HCT116 (cell line): ENCODE data around the gene GORASP1. TPM values are rescaled to one million over a fixed set of nuclear protein-coding genes. Genes with fewer than 3 reads are reported as not detected.

ENCODE experiments used
- ATAC-seq: fragments of 200-7000 bp; cut with Tn5 transposase; 2 replicates; pipeline ENCODE4 v1.9.1; 2020; ENCODE audit warnings: mild to moderate bottlenecking, moderate library complexity
- BruUV-seq: library from RNA; stranded (reverse); fragments of 400-500 nt; replicated peaks from 2 replicates; lab custom pipeline; 2021; lab: Mats Ljungman, UMichigan
- CTCF ChIA-PET: fragments of 300-600 bp; sonication (Branson Sonifier 250); formaldehyde crosslinking; loops from one replicate; lab custom pipeline; 2021; ENCODE audit warnings: antibody characterized with exemption; lab: Charles Lee
- POLR2A ChIA-PET: fragments of 300-600, 350-600 bp; sonication (Branson Sonifier 250); formaldehyde crosslinking; loops from one replicate; lab custom pipeline; 2021; ENCODE audit warnings: antibody characterized with exemption; lab: Charles Lee
- RAD21 ChIA-PET, 2 experiments: fragments of 300-600 bp; sonication (Branson Sonifier 250); formaldehyde crosslinking; loops; one replicate each; lab custom pipeline; 2023; ENCODE audit warnings: low total read pairs in 2 of 2; ENCODE audit not compliant: uncharacterized antibody in 2 of 2, unreplicated experiment in 2 of 2, low non-redundant PET in 1 of 2; lab: Charles Lee
- DNase-seq: peaks from one replicate; pipeline ENCODE4 v3.0.0-alpha.2; 2010; ENCODE audit warnings: low read depth, low spot score
- H2AFZ ChIP-seq: fragments of 200-600 bp; shearing (Covaris generic), sonication (generic); 2 replicates; pipeline ENCODE4 v1.6.1; 2017; ENCODE audit warnings: low read depth, mixed run types, mixed read lengths, antibody characterized with exemption, low read length; ENCODE audit not compliant: poor library complexity, severe bottlenecking
- H3K27ac ChIP-seq: 2 replicates; pipeline ENCODE4 v1.5.1; 2012; ENCODE audit warnings: low read depth, low read length
- H3K27me3 ChIP-seq: fragments of 200-600 bp; sonication (generic); 2 replicates; pipeline ENCODE4 v1.6.1; 2016; ENCODE audit warnings: mixed run types, low read length, mixed read lengths; ENCODE audit not compliant: insufficient read depth
- H3K36me3 ChIP-seq, 2 experiments: fragments of 200-500 bp in 1 of 2; fragments of 200-600 bp in 1 of 2; sonication (Bioruptor generic) in 1 of 2; sonication (generic) in 1 of 2; 2 replicates each; pipeline versions ENCODE4 v1.5.1 to v1.6.1; 2014 to 2016; ENCODE audit warnings: low read length in 2 of 2, inconsistent platforms in 1 of 2, mixed read lengths in 1 of 2, mixed run types in 1 of 2; ENCODE audit not compliant: insufficient read depth in 2 of 2, control insufficient read depth in 1 of 2
- H3K4me1 ChIP-seq, 2 experiments: fragments of 200-600 bp in 1 of 2; sonication (generic) in 1 of 2; 2 replicates each; pipeline versions ENCODE4 v1.5.1 to v1.6.1; 2012 to 2017; ENCODE audit warnings: low read length in 2 of 2, inconsistent platforms in 1 of 2, mild to moderate bottlenecking in 1 of 2, mixed read lengths in 1 of 2, mixed run types in 1 of 2, moderate library complexity in 1 of 2; ENCODE audit not compliant: insufficient read depth in 2 of 2, control insufficient read depth in 1 of 2
- H3K4me2 ChIP-seq: fragments of 200-600 bp; sonication (generic); 2 replicates; pipeline ENCODE4 v1.6.1; 2017; ENCODE audit warnings: mixed run types, low read length, mixed read lengths
- H3K4me3 ChIP-seq, 2 experiments: fragments of 200-600 bp in 1 of 2; sonication (generic) in 1 of 2; replicated peaks in 1 of 2; 2 replicates each; pipeline ENCODE4 v1.5.1; 2011 to 2016; ENCODE audit warnings: low read length in 2 of 2, control low read depth in 1 of 2, low read depth in 1 of 2, mild to moderate bottlenecking in 1 of 2, mixed read lengths in 1 of 2, mixed run types in 1 of 2
- H3K79me2 ChIP-seq: fragments of 200-600 bp; sonication (generic); 2 replicates; pipeline ENCODE4 v1.6.1; 2017; ENCODE audit warnings: mild to moderate bottlenecking, mixed run types, low read length, moderate library complexity, mixed read lengths; ENCODE audit not compliant: insufficient read depth
- H3K9ac ChIP-seq: fragments of 200-600 bp; sonication (generic); 2 replicates; pipeline ENCODE4 v1.6.1; 2016; ENCODE audit warnings: low read length, mixed read lengths
- H3K9me2 ChIP-seq: fragments of 200-600 bp; sonication (generic), shearing (Covaris generic); 2 replicates; pipeline ENCODE4 v1.6.1; 2017; ENCODE audit warnings: mixed run types, mild to moderate bottlenecking, moderate library complexity; ENCODE audit not compliant: insufficient read depth
- H3K9me3 ChIP-seq, 2 experiments: fragments of 200-500 bp in 1 of 2; fragments of 200-600 bp in 1 of 2; sonication (Bioruptor generic) in 1 of 2; sonication (generic) in 1 of 2; 2 replicates each; pipeline ENCODE4 v1.6.1; 2014 to 2017; ENCODE audit warnings: low read length in 2 of 2, mixed read lengths in 2 of 2, inconsistent platforms in 1 of 2, low read depth in 1 of 2, mild to moderate bottlenecking in 1 of 2, mixed run types in 1 of 2, moderate library complexity in 1 of 2; ENCODE audit not compliant: control insufficient read depth in 1 of 2, insufficient read depth in 1 of 2
- H4K20me1 ChIP-seq: fragments of 200-600 bp; sonication (generic), shearing (Covaris generic); 2 replicates; pipeline ENCODE4 v1.6.1; 2017; ENCODE audit warnings: mixed run types, mild to moderate bottlenecking, moderate library complexity; ENCODE audit not compliant: insufficient read depth
- ELF1 ChIP-seq: IDR thresholded peaks from 2 replicates; pipeline ENCODE4 v1.6.1; 2012; ENCODE audit warnings: low read depth, borderline replicate concordance
- RAD21 ChIP-seq: IDR thresholded peaks from 2 replicates; pipeline ENCODE4 v1.6.1; 2012; ENCODE audit warnings: low read depth, mild to moderate bottlenecking
- intact Hi-C: fragments of 100-400 bp; cut with micrococcal nuclease; formaldehyde crosslinking; loops from 2 replicates; pipeline ENCODE4 v1.10.0; 2022
- total RNA-seq: library from RNA; stranded (reverse); gene quantifications from one replicate; pipeline ENCODE4 v1.2.1, GENCODE V29; 2021; ENCODE audit not compliant: unreplicated experiment
- TF ChIP-seq, protein P1 (sequence below): IDR thresholded peaks from 2 replicates; pipeline ENCODE4 v1.6.1; 2012
- TF ChIP-seq, protein P2 (sequence below): IDR thresholded peaks from 2 replicates; pipeline ENCODE4 v1.6.1; 2012; ENCODE audit warnings: low read depth

The GORASP1 gene
- total RNA-seq, 1 experiment from 2014 or later, result 38.8 TPM

DNA sequence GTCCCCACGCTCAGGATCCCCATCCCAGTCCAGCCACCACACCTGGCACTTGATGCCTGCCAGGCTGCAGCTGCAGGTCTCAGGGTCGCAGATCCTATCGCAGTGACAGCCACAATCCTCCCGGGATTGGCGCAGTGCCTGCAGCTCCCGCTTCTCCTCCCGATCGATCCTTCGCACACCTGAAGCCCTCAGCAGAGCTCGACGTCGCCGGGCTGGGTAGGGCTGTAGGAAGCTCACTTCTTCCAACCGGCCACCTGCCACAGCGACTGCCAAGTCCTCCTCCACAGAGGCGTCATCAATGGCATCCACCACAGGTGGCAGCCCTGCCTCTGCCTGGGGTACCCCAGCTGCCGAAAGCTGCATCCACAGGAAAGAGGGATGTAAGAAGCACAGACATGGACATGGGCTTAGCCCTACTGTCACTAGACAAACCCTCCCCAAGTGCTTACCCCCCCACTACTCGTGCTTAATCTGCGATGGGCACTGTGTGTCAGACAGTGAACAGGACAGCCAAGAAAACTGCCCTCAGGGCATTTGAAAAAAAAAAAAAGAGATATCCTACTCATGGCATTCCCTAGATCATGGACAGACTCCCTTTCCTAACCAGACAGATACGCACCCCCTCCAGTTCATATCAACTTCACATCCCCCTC is 36.8 kb upstream of the GORASP1 start:
- H3K4me2 ChIP-seq, result no peak overlapping the region
- no peaks in the 10 kb centered on the region for H3K9me3 ChIP-seq
- ChIA-PET CTCF (interaction anchor here (1.0 kb wide), 1 partner anchor 144 kb away, joined by 3 read pairs; no protein-coding TSS in a partner anchor), POLR2A (no interaction called here), RAD21 (no interaction called here)
- H3K9me2 ChIP-seq, result no peaks in the 10 kb centered on the region
- ATAC-seq (no peak), DNase-seq (no peak)
- H3K9ac ChIP-seq, result no peak overlapping the region
- H3K36me3 ChIP-seq, result peaks cover 24 to 40% of the 10 kb centered on the region in 2 experiments
- no peaks in the 10 kb centered on the region for H3K27me3 ChIP-seq
- peaks cover 62 to 67% of the 10 kb centered on the region in 2 experiments for H3K4me1 ChIP-seq
- intact Hi-C loops, result no loop called here
- no peak for TF ChIP-seq ELF1
- TF ChIP-seq, protein P1, sequence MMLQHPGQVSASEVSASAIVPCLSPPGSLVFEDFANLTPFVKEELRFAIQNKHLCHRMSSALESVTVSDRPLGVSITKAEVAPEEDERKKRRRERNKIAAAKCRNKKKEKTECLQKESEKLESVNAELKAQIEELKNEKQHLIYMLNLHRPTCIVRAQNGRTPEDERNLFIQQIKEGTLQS, result no peak
- TF ChIP-seq, protein P2, sequence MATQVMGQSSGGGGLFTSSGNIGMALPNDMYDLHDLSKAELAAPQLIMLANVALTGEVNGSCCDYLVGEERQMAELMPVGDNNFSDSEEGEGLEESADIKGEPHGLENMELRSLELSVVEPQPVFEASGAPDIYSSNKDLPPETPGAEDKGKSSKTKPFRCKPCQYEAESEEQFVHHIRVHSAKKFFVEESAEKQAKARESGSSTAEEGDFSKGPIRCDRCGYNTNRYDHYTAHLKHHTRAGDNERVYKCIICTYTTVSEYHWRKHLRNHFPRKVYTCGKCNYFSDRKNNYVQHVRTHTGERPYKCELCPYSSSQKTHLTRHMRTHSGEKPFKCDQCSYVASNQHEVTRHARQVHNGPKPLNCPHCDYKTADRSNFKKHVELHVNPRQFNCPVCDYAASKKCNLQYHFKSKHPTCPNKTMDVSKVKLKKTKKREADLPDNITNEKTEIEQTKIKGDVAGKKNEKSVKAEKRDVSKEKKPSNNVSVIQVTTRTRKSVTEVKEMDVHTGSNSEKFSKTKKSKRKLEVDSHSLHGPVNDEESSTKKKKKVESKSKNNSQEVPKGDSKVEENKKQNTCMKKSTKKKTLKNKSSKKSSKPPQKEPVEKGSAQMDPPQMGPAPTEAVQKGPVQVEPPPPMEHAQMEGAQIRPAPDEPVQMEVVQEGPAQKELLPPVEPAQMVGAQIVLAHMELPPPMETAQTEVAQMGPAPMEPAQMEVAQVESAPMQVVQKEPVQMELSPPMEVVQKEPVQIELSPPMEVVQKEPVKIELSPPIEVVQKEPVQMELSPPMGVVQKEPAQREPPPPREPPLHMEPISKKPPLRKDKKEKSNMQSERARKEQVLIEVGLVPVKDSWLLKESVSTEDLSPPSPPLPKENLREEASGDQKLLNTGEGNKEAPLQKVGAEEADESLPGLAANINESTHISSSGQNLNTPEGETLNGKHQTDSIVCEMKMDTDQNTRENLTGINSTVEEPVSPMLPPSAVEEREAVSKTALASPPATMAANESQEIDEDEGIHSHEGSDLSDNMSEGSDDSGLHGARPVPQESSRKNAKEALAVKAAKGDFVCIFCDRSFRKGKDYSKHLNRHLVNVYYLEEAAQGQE, result no peak
- TF ChIP-seq RAD21, result no peak
- no peak overlapping the region for H3K27ac ChIP-seq
- peaks cover 44% of the 10 kb centered on the region for H3K79me2 ChIP-seq
- no peak overlapping the region for H3K4me3 ChIP-seq
- H2AFZ ChIP-seq, result no peak overlapping the region
- BruUV-seq, result no TSS peak
- peaks cover 15% of the 10 kb centered on the region; the same call in 1 of the 2 replicates for H4K20me1 ChIP-seq
